IMR-90 (cell line): ENCODE results near the gene CCDC51. TPM values are rescaled to one million over a fixed set of nuclear protein-coding genes. Genes with fewer than 3 reads are reported as not detected.
A peak's percentile ranks its signal among the peaks of the same experiment; 100 is the strongest.

Experiments
- ATAC-seq: fragments of 200-7000 bp; cut with Tn5 transposase; 2 replicates; pipeline ENCODE4 v1.9.1; 2020; ENCODE audit warnings: low read depth, mild to moderate bottlenecking, moderate library complexity
- BruUV-seq: library from RNA; stranded (reverse); fragments of 400-500 nt; replicated peaks from 2 replicates; lab custom pipeline; 2021; lab: Mats Ljungman, UMichigan
- CTCF ChIA-PET: fragments of 300-600 bp; formaldehyde crosslinking; extraction: SDS; loops from one replicate; lab custom pipeline; 2021; ENCODE audit warnings: antibody characterized with exemption; lab: Yijun Ruan, JAX
- POLR2A ChIA-PET: fragments of 300-600 bp; sonication (Branson Sonifier 250); formaldehyde crosslinking; loops from one replicate; lab custom pipeline; 2022; ENCODE audit warnings: antibody characterized with exemption; ENCODE audit not compliant: unreplicated experiment; lab: Charles Lee
- DNase-seq: peaks from one replicate; pipeline ENCODE4 v3.0.0; 2013
- H2AFZ ChIP-seq: replicated peaks from 2 replicates; pipeline ENCODE3; 2013; ENCODE audit warnings: low read length, mild to moderate bottlenecking; ENCODE audit not compliant: poor library complexity
- H2AK5ac ChIP-seq: 2 replicates; pipeline ENCODE4 v1.6.1; 2013; ENCODE audit warnings: low read depth, low read length, inconsistent platforms
- H2AK9ac ChIP-seq: replicated peaks from 2 replicates; pipeline ENCODE3; 2013; ENCODE audit warnings: mild to moderate bottlenecking, low read depth, low read length, moderate library complexity; ENCODE audit not compliant: poor library complexity
- H2BK120ac ChIP-seq: 2 replicates; pipeline ENCODE4 v1.6.1; 2013; ENCODE audit warnings: low read depth, low read length, inconsistent platforms
- H2BK15ac ChIP-seq: 3 replicates; pipeline ENCODE4 v1.6.1; 2013; ENCODE audit warnings: low read depth, low read length, inconsistent platforms
- H2BK20ac ChIP-seq: 2 replicates; pipeline ENCODE4 v1.6.1; 2013; ENCODE audit warnings: low read depth, mild to moderate bottlenecking, inconsistent platforms, low read length, moderate library complexity
- H2BK5ac ChIP-seq: 2 replicates; pipeline ENCODE4 v1.6.1; 2013; ENCODE audit warnings: mild to moderate bottlenecking, low read depth, low read length, inconsistent platforms; ENCODE audit not compliant: poor library complexity, severe bottlenecking
- H3K14ac ChIP-seq: replicated peaks from 2 replicates; pipeline ENCODE4 v1.6.1; 2013; ENCODE audit warnings: low read depth, low read length, inconsistent platforms
- H3K18ac ChIP-seq: 2 replicates; pipeline ENCODE4 v1.6.1; 2013; ENCODE audit warnings: low read depth, low read length, control low read depth
- H3K23ac ChIP-seq: 2 replicates; pipeline ENCODE4 v1.6.1; 2013; ENCODE audit warnings: low read depth, low read length, inconsistent platforms
- H3K27ac ChIP-seq: 2 replicates; pipeline ENCODE4 v1.5.1; 2013; ENCODE audit warnings: mild to moderate bottlenecking, control low read depth, low read length; ENCODE audit not compliant: insufficient read depth
- H3K27me3 ChIP-seq: 2 replicates; pipeline ENCODE4 v1.6.1; 2013; ENCODE audit warnings: low read length; ENCODE audit not compliant: control insufficient read depth, insufficient read depth
- H3K36me3 ChIP-seq: 2 replicates; pipeline ENCODE4 v1.6.1; 2013; ENCODE audit warnings: low read length, mixed read lengths; ENCODE audit not compliant: control insufficient read depth, insufficient read depth
- H3K4ac ChIP-seq: 2 replicates; pipeline ENCODE4 v1.6.1; 2013; ENCODE audit warnings: low read depth, low read length, inconsistent platforms
- H3K4me1 ChIP-seq: 2 replicates; pipeline ENCODE4 v1.6.1; 2013; ENCODE audit warnings: low read length, mixed read lengths; ENCODE audit not compliant: control insufficient read depth, insufficient read depth
- H3K4me2 ChIP-seq: 2 replicates; pipeline ENCODE4 v1.6.1; 2013; ENCODE audit warnings: low read depth, mild to moderate bottlenecking, control low read depth, low read length, moderate library complexity
- H3K4me3 ChIP-seq: 2 replicates; pipeline ENCODE4 v1.5.1; 2013; ENCODE audit warnings: low read depth, mild to moderate bottlenecking, control low read depth, low read length, moderate library complexity; ENCODE audit not compliant: insufficient read depth
- H3K56ac ChIP-seq: 2 replicates; pipeline ENCODE4 v1.6.1; 2013; ENCODE audit warnings: low read length, inconsistent platforms; ENCODE audit not compliant: insufficient read depth; ENCODE audit errors: extremely low read depth
- H3K79me1 ChIP-seq, 2 experiments: 2 replicates each; pipeline ENCODE4 v1.6.1; 2013; ENCODE audit warnings: low read length in 2 of 2, inconsistent platforms in 1 of 2, low read depth in 1 of 2
- H3K9ac ChIP-seq: 2 replicates; pipeline ENCODE4 v1.6.1; 2013; ENCODE audit warnings: low read depth, low read length, control low read depth
- H3K9me1 ChIP-seq: 2 replicates; pipeline ENCODE4 v1.6.1; 2013; ENCODE audit warnings: low read length, inconsistent platforms; ENCODE audit not compliant: insufficient read depth
- H3K9me3 ChIP-seq: 2 replicates; pipeline ENCODE4 v1.6.1; 2013; ENCODE audit warnings: low read length; ENCODE audit not compliant: control insufficient read depth, insufficient read depth
- H4K20me1 ChIP-seq: 2 replicates; pipeline ENCODE4 v1.6.1; 2013; ENCODE audit warnings: low read length, inconsistent platforms; ENCODE audit not compliant: insufficient read depth
- H4K5ac ChIP-seq: 2 replicates; pipeline ENCODE4 v1.6.1; 2013; ENCODE audit warnings: mild to moderate bottlenecking, low read depth, low read length, control low read depth
- H4K8ac ChIP-seq, 2 experiments: 2 replicates each; pipeline ENCODE4 v1.6.1; 2013; ENCODE audit warnings: low read depth in 2 of 2, low read length in 2 of 2, control low read depth in 1 of 2, inconsistent platforms in 1 of 2
- H4K91ac ChIP-seq: 2 replicates; pipeline ENCODE4 v1.6.1; 2013; ENCODE audit warnings: low read depth, low read length, inconsistent platforms; ENCODE audit not compliant: insufficient read depth
- BHLHE40 ChIP-seq: fragments of 150-350 bp; IDR thresholded peaks from 2 replicates; pipeline ENCODE4 v1.6.1; 2016; ENCODE audit warnings: mild to moderate bottlenecking, low read depth, low read length
- CEBPB ChIP-seq: IDR thresholded peaks from 2 replicates; pipeline ENCODE4 v1.6.1; 2012; ENCODE audit warnings: low read depth, low read length, improper control_type of control experiment
- CHD1 ChIP-seq: IDR thresholded peaks from 2 replicates; pipeline ENCODE4 v1.6.1; 2012; ENCODE audit warnings: low read depth, low read length, improper control_type of control experiment
- CTCF ChIP-seq: conservative IDR thresholded peaks from 2 replicates; pipeline ENCODE4 v1.5.1; 2012; ENCODE audit warnings: mild to moderate bottlenecking, low read depth, low read length, improper control_type of control experiment
- FOS ChIP-seq: fragments of 150-350 bp; IDR thresholded peaks from 2 replicates; pipeline ENCODE4 v1.6.1; 2016; ENCODE audit warnings: low read depth, low read length
- MAFK ChIP-seq: IDR thresholded peaks from 2 replicates; pipeline ENCODE4 v1.6.1; 2012; ENCODE audit warnings: low read depth, low read length, improper control_type of control experiment
- MAZ ChIP-seq: IDR thresholded peaks from 2 replicates; pipeline ENCODE4 v1.6.1; 2012; ENCODE audit warnings: low read depth, mild to moderate bottlenecking, low read length, improper control_type of control experiment, moderate library complexity, borderline replicate concordance
- MXI1 ChIP-seq: IDR thresholded peaks from 2 replicates; pipeline ENCODE4 v1.6.1; 2012; ENCODE audit warnings: low read depth, mild to moderate bottlenecking, low read length, moderate library complexity, borderline replicate concordance
- NFE2L2 ChIP-seq: fragments of 150-350 bp; IDR thresholded peaks from 2 replicates; pipeline ENCODE4 v1.6.1; 2016; ENCODE audit warnings: low read depth, mild to moderate bottlenecking, low read length
- POLR2A ChIP-seq: IDR thresholded peaks from 2 replicates; pipeline ENCODE4 v1.6.1; 2012; ENCODE audit warnings: mild to moderate bottlenecking, low read depth, low read length
- RAD21 ChIP-seq: IDR thresholded peaks from 2 replicates; pipeline ENCODE4 v1.6.1; 2012; ENCODE audit warnings: low read length, improper control_type of control experiment
- RFX5 ChIP-seq: IDR thresholded peaks from 2 replicates; pipeline ENCODE4 v1.8.0; 2012; ENCODE audit warnings: low read depth, mild to moderate bottlenecking, low read length, moderate library complexity
- SMC3 ChIP-seq: fragments of 150-350 bp; IDR thresholded peaks from 2 replicates; pipeline ENCODE4 v1.6.1; 2016; ENCODE audit warnings: low read depth, mild to moderate bottlenecking, antibody characterized with exemption, low read length, moderate library complexity
- WGBS, 2 experiments: methylation state at CpG; one replicate each; pipeline versions ENCODE4 v1.1.5 to v1.1.7; 2013; ENCODE audit warnings: missing lambda C conversion rate in 2 of 2; ENCODE audit not compliant: insufficient read length in 1 of 2; ENCODE audit errors: extremely low coverage in 2 of 2; 5-methylcytosine and 5-hydroxymethylcytosine counted together
- dilution Hi-C: fragments of 300-500 bp; cut with HindIII; formaldehyde crosslinking; loops from one replicate; pipeline ENCODE4 v1.14.3; 2018; ENCODE audit warnings: low sequenced_read_pairs; ENCODE audit not compliant: unreplicated experiment
- in situ Hi-C: fragments of 300-500 bp; cut with MboI; formaldehyde crosslinking; loops from 3 replicates; pipeline ENCODE4 v1.14.3; 2019; ENCODE audit warnings: low sequenced_read_pairs, inconsistent platforms, mixed read lengths
- intact Hi-C: fragments of 100-400 bp; cut with micrococcal nuclease; formaldehyde crosslinking; loops from 2 replicates; pipeline ENCODE4 v1.10.0; 2022
- polyA plus RNA-seq, 3 experiments: library from polyadenylated mRNA; depleted of rRNA; stranded (reverse); fragments of >200 nt; gene quantifications; 2 replicates each; pipeline ENCODE4 v1.2.3, GENCODE V29; 2012; ENCODE audit warnings: low replicate concordance in 1 of 3
- total RNA-seq: library from RNA; depleted of rRNA; stranded (reverse); fragments of >200 nt; gene quantifications from 2 replicates; pipeline ENCODE4 v1.2.3, GENCODE V29; 2012
- TF ChIP-seq, protein P1 (sequence below): fragments of 150-350 bp; IDR thresholded peaks from 2 replicates; pipeline ENCODE4 v1.6.1; 2016; ENCODE audit warnings: low read depth, mild to moderate bottlenecking, low read length, moderate library complexity, borderline replicate concordance

CCDC51 gene
- total and polyA plus RNA-seq, 2 of the 4 experiments (the other 2 are of a cell fraction) = 11.0 to 16.1 TPM

- Histone ChIP-seq H4K5ac (no peak overlapping the region), H4K91ac (no peak overlapping the region), H3K4me1 (peaks cover 29% of the 10 kb centered on the region), H2AFZ (peak overlapping the region; percentile 64), H3K4ac (peak overlapping the region; percentile 16; the same call in 1 of the 2 replicates), H3K79me1 (peaks cover 25 to 59% of the 10 kb centered on the region in 2 experiments; a peak in 3 of 4 replicates), H2BK20ac (no peak overlapping the region), H3K9me1 (peaks cover 16% of the 10 kb centered on the region), H2BK120ac (no peak overlapping the region), H3K4me3 (no peak overlapping the region), H4K20me1 (peaks cover 30% of the 10 kb centered on the region), H2AK9ac (peak overlapping the region; percentile 75), H3K18ac (no peak overlapping the region), H3K9ac (no peak overlapping the region), H3K9me3 (no peaks in the 10 kb centered on the region), H3K14ac (peak overlapping the region; percentile 40; the same call in 1 of the 2 replicates), H3K27ac (no peak overlapping the region), H3K36me3 (peaks cover 8% of the 10 kb centered on the region), H3K27me3 (no peaks in the 10 kb centered on the region), H2AK5ac (peak overlapping the region; percentile 64; the same call in 1 of the 2 replicates), H3K4me2 (no peak overlapping the region; the same call in 1 of the 2 replicates), H2BK15ac (no peak overlapping the region), H3K23ac (0 out of 2 replicates have a peak overlapping the region, but pooled peaks have one; percentile 62), H3K56ac (no peak overlapping the region), H4K8ac (no peak overlapping the region), H2BK5ac (no peak overlapping the region)
- WGBS, 2 experiments = 78% methylated on average over 1 of the region's 8 CpGs; no CpG with 5 or more reads in 1 of the 2 experiments
- intact Hi-C loops = no loop called here
- dilution Hi-C loops = no loop called here
- CTCF ChIA-PET = no interaction called here
- POLR2A ChIA-PET = no interaction called here
- BruUV-seq = no TSS peak
- in situ Hi-C loops = no loop called here
- no peak for ATAC-seq
- no peak for DNase-seq
- TF ChIP-seq MXI1 (no peak), MAZ (no peak), RAD21 (no peak), CHD1 (no peak), CEBPB (no peak), RFX5 (no peak), SMC3 (no peak), CTCF (no peak), BHLHE40 (no peak), MAFK (no peak), POLR2A (no peak), FOS (no peak), NFE2L2 (no peak)
- TF ChIP-seq, protein P1, sequence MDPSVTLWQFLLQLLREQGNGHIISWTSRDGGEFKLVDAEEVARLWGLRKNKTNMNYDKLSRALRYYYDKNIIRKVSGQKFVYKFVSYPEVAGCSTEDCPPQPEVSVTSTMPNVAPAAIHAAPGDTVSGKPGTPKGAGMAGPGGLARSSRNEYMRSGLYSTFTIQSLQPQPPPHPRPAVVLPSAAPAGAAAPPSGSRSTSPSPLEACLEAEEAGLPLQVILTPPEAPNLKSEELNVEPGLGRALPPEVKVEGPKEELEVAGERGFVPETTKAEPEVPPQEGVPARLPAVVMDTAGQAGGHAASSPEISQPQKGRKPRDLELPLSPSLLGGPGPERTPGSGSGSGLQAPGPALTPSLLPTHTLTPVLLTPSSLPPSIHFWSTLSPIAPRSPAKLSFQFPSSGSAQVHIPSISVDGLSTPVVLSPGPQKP = no peak
These were observed 12.8 kb downstream of the CCDC51 start for GRCh38 chr3:48426944-48427629.
